ENCODE data around the gene RAI1.
A peak's percentile ranks its signal among the peaks of the same experiment; 100 is the strongest.
"Not testable (repeated sequence)": the region's sequence is repeated elsewhere in the genome, so short reads cannot be mapped to it uniquely, and the experiment has no call there.

The RAI1 gene

DNA sequence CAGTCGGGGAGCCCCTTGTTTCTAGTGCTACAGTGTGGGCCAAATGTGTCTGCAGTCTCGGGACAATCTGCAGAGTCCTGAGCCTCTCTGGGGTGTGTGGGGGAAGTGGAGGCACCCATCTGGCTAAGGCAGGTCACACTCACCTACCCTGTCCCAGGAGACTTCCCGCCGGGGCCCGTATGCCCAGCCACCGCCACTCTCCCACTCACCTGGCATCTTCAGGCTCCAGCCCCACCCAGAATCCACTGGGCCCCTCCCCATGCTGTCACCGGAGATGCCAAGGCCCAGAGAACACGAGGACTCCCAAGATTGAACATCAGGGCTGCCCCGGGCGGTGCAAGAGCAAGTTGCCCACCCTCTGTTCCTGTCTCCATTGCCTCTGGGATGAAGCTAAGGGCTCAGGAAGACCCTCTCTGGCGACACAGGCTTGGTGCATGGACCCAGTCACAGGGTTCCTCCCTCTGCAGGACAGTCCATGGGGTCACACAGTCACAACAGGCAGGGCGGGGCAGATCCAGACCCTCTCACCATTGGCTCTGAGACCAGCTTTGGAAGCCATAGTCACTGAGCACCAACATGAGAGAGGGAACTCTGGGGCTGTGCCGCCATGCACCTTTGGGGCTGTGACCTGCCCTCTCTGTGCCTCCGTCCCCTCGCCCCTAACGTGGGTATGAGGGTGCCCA is 117.5 kb downstream of the RAI1 start:
- DNase-seq (ENCODE audit: low read depth) = no peak

- DNase-seq (ENCODE audit: low read depth) = no peak
Observed at GRCh38 chr17:17800504-17801021, 119.3 kb downstream of the RAI1 start.

GRCh38 chr17:17801800-17802481 is 120.7 kb downstream of the RAI1 start:
- no peak for DNase-seq (ENCODE audit: low read depth)

GRCh38 chr17:17804007-17804406 is 122.7 kb downstream of the RAI1 start:
- no peak for DNase-seq (ENCODE audit: low read depth)

DNA sequence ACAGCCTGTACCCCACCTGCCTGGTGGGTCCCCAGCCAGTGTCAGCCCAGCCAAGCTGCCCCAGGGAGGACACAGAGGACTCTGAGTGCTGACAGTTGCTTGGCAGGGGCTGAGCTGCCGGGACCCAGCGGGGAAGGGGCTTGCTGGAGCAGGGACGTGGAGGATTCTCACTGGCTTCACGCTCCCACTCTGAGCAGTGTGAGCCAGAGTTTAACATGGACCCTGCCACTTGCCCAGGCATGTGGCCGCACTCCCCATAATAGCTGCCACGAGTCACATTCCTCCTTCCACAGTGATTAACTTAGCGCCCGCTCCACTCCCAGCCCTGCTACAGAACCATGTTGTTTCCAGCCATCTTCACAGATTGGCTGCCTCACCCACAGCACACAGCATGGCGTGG is 124.3 kb downstream of the RAI1 start:
- no peak for DNase-seq (ENCODE audit: low read depth)

DNA sequence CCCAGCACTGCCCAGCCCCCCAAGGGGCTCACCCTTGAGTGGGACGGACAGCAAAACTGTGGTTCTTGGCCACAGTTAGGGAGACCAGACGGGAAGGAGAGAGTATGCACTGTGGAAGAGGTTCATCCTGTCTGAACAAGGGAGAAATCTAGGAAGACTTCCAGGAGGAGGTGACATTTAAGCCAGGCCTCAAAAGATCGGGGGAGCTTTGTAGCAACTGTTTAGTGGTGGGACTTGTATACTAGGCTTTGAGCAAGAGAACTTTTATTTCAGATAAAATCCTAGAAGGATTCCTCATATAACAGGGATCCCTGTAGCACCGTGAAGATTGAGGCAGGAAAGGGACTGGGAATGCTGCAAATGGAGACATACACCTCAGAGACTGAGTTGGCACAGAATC is 124.8 kb downstream of the RAI1 start:
- no peak for DNase-seq (ENCODE audit: low read depth)

DNA sequence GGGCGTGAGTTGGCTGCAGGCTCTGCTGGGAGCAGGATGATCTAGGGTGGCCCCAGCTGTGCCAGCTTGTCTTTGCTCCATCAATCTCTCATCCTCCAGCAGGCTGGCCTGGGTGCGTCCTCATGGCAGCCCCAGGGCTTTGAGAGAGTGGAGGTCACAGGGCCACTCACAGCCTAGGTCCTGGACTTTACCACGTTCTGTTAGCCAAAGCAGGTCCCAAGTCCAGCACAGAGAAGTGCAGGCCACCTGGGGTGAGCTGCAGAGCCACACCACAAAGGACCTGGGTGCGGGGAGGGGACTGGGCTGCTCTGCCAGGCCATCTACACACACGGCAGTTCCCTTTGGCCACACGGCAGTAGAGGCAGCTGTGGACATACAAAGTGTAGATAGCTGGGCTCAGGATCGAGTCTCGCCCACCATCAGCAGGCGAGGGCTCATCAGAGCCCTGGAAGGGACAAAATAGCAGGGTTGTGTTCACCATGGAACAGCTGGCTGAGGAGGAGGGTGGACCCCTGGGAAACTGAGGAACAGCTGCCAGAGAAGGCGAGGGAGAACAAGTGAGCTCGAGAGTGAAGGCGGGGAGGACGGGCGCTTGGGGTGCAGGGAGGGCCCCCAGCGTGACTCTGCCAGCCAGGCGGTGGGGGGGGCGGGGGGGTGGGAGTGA is 125.5 kb downstream of the RAI1 start:
- no peak for DNase-seq (ENCODE audit: low read depth)

GRCh38 chr17:17807440-17807839 is 126.2 kb downstream of the RAI1 start:
- DNase-seq (ENCODE audit: low read depth) = no peak

DNA sequence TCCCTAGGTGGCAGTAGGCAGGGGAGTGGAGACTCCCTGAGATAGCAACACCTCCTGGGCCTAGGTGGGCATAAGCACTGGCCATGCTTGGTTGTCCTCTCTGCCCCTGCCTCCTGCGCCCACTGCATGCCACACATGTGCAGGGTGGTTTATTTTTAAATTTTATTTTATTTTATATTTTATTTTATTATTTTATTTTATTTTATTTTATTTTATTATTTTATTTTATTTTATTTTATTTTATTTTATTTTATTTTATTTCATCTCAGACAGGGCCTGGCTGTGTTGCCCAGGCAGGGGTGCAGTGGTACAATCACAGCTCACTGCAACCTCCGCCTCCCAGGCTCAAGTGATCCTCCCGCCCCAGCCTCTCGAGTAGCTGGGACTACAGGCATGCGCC is 126.9 kb downstream of the RAI1 start:
- DNase-seq (ENCODE audit: low read depth) = not testable (repeated sequence)

GRCh38 chr17:17808706-17809432 is 127.6 kb downstream of the RAI1 start:
- no peak for DNase-seq (ENCODE audit: low read depth)

GRCh38 chr17:17809531-17810083 is 128.3 kb downstream of the RAI1 start:
- DNase-seq (ENCODE audit: low read depth) = no peak

GRCh38 chr17:17810084-17810894 is 129.0 kb downstream of the RAI1 start:
- DNase-seq (ENCODE audit: low read depth) = peak; percentile 78

DNA sequence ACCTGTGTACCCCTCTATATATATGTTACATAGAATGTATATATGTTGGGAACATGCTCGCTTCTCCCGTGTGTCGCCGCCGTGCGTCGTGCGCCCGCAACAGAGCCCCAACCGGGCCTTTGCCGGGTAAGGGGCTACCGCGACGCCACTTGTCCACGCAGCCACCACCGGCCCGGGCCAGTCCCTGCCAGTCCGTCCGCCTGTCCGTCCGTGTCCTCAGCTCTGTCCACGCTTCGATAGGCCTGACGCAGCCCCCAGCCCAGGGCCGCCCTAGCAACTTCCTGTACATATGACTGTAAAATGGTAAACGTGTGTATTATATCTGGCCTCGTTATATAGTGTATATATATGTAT is 129.6 kb downstream of the RAI1 start:
- no peak for DNase-seq (ENCODE audit: low read depth)

GRCh38 chr17:17811381-17812210 is 130.3 kb downstream of the RAI1 start:
- DNase-seq (ENCODE audit: low read depth) = no peak

GRCh38 chr17:17812211-17813054 is 131.2 kb downstream of the RAI1 start:
- DNase-seq (ENCODE audit: low read depth) = peak; percentile 52

GRCh38 chr17:17813055-17813724 is 131.9 kb downstream of the RAI1 start:
- no peak for DNase-seq (ENCODE audit: low read depth)

DNA sequence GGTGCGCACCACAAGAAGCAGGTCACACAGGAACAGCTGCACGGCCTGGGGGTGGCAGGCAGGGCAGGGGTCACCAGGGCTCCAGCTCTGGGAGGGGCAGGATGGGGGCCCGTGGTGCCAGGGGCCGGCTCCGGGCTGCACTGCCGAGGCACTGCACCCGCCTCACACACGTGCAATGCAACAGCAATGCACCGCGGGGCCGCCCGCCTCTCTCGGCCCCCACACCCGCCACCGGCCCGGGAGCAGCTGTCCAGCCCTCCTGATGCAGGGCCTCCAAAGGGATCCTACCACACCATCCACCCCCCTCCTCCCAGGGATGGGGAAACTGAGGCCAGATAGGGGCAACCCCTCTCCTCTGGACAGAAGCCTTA is 132.5 kb downstream of the RAI1 start:
- no peak for DNase-seq (ENCODE audit: low read depth)

DNA sequence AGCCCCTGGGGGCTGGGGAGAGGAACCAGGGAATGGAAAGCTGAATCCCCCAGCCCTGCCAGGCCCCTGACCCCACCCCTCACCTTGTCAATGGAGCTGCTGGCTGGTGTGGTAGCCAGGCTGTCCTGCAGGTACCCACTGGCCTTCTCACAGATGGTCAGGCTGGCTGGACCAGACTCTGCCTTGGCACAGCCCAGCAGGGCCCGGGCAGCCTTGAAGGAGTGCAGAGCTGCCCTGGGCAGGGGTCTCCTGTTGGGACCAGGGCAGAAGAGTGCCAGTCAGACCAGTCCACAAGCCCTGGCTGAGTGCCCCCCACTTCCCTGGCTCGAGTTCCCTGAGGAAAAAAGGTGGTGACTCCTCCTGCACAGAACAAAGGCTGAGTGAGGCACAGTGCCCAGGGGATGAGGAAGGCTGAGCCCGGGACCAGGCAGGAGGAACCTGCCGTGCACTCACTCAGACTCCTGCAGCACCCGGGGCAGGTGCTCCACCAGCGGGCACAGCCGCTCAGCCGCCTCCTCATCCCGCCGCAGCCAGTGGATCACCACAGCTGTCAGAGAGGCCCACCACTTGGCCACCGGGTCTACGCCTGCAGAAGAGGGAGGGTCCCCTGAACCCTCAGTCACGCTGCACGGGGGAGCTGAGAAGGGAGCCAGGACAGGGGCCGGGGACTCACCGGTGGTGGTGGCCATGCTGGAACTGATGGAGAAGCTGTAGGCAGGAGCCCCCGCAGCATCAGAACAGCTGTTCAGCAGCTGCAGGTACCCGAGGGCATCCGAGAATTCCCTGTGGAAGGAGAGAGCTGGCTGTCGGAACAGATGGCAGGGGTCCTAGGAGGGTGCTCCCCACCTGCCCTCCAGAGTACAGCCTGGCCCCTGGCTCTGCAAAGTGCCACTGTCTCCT is 133.2 kb downstream of the RAI1 start:
- no peak for DNase-seq (ENCODE audit: low read depth)

Data from iris pigment epithelial cell (primary cell).